Stimulated activated CD8-positive, alpha-beta memory T cell treated with anti-CD3 and anti-CD28 coated beads, Interleukin-15, amount 100 ng/mL, for 48 hours (primary cell): ENCODE measurements around the gene LRRC4.

ENCODE experiments used
- DNase-seq, 2 donors: peaks; one replicate each; pipeline ENCODE4 v3.0.0-alpha.2; 2020; ENCODE audit warnings: low read depth in 2 of 2

Gene LRRC4

GRCh38 chr7:128030654-128031611 lies at the start of gene LRRC4:
Gene LRRC4, minus strand, starts transcription at chr7:128031437. Its CDS starts 797 bp downstream, at chr7:128030640.
- peak in 1 of 2 donors; percentile 19 for DNase-seq

GRCh38 chr7:128080169-128080568 lies 48.9 kb upstream of the LRRC4 start:
- DNase-seq: no peak

GRCh38 chr7:128078309-128078708 lies 47.1 kb upstream of the LRRC4 start:
- no peak for DNase-seq

- DNase-seq: no peak
Observed at GRCh38 chr7:128076796-128077271, 45.6 kb upstream of the LRRC4 start.

- DNase-seq: no peak
Observed at GRCh38 chr7:128076196-128076795, 45.1 kb upstream of the LRRC4 start.

- no peak for DNase-seq
Observed at GRCh38 chr7:128075242-128076095, 44.2 kb upstream of the LRRC4 start.

GRCh38 chr7:128074736-128075135 lies 43.5 kb upstream of the LRRC4 start:
- no peak for DNase-seq

GRCh38 chr7:128074336-128074735 lies 43.1 kb upstream of the LRRC4 start:
- DNase-seq: no peak

- no peak for DNase-seq
Observed at GRCh38 chr7:128073671-128074310, 42.6 kb upstream of the LRRC4 start.

GRCh38 chr7:128071801-128072200 lies 40.6 kb upstream of the LRRC4 start:
- DNase-seq: no peak

GRCh38 chr7:128071376-128071775 lies 40.1 kb upstream of the LRRC4 start:
- DNase-seq: no peak

GRCh38 chr7:128069373-128070364 lies 38.4 kb upstream of the LRRC4 start:
- no peak for DNase-seq

- DNase-seq: no peak
Observed at GRCh38 chr7:128068785-128069184, 37.5 kb upstream of the LRRC4 start.

GRCh38 chr7:128067983-128068382 lies 36.7 kb upstream of the LRRC4 start:
- no peak for DNase-seq

GRCh38 chr7:128066858-128067257 lies 35.6 kb upstream of the LRRC4 start:
- DNase-seq: no peak

GRCh38 chr7:128066395-128066794 lies 35.2 kb upstream of the LRRC4 start:
- DNase-seq: no peak

- DNase-seq: no peak
Observed at GRCh38 chr7:128065872-128066271, 34.6 kb upstream of the LRRC4 start.

- DNase-seq: no peak
Observed at GRCh38 chr7:128063088-128063487, 31.9 kb upstream of the LRRC4 start.

- DNase-seq: no peak
Observed at GRCh38 chr7:128060018-128060417, 28.8 kb upstream of the LRRC4 start.
